Fibroblast of skin of left biceps (primary cell): ENCODE results near the gene IFT80.
A peak's percentile ranks its signal among the peaks of the same experiment; 100 is the strongest.

Experiments used
- DNase-seq, 2 experiments: peaks; one replicate each; pipeline ENCODE4 v3.0.0-alpha.2; 2013; ENCODE audit warnings: low read depth in 2 of 2

The IFT80 gene

DNA sequence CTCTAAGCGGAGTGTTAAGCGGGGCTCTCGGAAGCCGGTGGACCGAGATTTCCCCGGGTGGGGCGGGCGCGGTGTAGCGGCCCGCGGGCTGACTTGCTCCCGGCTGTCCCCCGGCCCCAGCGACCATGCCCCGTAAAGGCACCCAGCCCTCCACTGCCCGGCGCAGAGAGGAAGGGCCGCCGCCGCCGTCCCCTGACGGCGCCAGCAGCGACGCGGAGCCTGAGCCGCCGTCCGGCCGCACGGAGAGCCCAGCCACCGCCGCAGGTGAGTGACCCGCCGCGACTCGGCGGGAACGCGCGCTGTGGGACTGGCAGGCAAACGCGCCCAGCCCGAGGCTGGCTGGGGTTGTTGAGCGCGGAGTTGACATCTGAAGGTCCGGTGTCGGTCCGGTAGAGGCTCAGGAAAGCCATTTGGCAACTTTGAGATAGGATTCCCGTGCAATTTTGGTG lies 1.7 kb upstream of the IFT80 start:
- DNase-seq = no peak

DNA sequence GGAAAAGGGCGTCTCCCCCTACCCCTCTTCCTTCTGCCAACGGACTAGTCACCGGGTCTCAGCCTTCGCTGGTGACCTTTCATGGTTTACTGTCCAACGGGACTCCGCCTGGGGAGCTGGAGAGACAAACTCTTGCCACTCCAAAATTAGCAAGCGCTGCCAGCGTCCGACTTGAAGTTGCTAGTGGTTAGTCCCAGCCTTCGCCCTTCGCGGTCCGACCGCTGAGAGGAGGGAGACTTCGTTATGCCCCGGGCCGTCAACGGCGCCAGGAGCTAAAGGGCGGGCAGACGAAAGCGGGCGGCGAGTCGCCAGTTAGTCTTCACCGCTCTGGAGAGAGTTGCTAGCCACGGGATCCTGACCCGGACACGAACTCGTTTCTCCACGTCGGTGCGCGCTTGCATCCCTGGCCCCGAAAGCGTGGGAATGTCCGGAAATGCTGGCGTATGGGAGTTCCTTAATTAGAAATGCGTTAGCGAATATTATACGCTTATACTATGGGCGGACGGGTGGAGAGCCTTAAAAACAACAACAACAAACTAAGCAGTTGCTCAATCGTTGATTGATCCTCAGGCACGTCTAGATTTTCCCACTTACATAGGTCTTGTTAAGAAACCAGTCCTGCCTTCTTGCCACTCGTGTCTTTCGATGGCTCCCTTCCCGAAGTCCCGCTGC lies 1.1 kb upstream of the IFT80 start:
- no peak for DNase-seq

DNA sequence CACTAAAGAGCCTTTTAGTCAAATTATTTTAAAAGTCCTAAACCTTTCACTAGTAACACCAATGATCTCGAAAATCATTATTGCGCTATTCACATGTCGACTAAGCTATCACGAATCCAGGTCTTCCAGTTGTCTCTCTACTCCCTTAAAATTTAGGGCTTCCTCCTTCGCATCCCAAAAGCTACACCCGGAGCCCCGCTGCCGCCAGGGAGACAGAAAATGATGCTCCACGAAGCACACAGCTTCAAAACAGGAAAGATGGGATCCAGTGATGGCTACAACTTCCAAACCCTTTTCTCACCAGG lies 253 bp downstream of the IFT80 start:
- DNase-seq = no peak

- peak; percentile 53 to 61 for DNase-seq
Observed at GRCh38 chr3:160395297-160395696, 3.7 kb downstream of the IFT80 start.

DNA sequence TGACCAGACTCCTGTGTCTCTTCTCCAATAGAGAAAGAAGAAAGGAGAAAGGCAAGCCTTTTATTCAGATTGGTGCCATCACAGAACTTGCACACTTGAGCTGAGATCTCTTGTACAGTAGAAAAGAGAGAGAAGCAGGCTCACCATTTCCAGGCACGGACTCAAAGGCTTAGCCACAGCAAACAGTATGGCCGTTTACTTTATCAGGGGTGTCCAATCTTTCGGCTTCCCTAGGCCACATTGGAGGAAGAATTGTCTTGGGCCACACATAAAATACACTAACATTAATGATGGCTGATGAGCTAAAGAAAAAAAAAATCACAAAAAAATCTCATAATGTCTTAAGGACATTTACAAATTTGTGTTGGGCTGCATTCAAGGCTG lies 5.0 kb downstream of the IFT80 start:
- DNase-seq = no peak

DNA sequence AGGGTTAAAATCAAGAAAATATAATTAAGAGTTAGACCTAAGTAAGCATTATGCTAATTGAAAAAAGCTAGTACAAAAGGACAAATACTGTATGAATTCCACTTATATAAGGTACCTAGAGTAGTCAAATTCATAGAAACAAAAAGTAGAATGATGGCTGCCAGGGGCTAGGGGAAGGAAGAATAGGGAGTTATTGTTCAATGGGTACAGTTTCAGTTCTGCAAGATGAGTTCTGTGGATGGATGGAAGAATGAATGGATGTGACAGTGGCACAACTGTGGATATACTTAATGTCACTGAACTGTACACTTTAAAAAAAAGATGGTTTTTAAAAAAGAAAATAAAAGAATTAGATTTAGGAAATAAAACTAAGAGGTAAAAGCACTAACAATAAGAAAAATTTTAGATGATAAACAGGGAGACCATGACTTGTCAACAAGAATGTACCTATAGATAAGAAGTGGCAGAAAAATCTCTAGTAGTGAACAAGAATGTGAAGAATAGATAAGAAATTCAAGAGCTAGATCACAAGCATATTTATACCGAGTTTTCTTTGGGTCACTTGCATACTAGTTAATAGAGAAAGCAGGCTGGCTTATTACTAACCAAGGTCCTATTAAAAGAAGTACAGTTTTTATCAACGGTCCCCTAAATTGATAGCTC lies 5.5 kb downstream of the IFT80 start:
- DNase-seq = no peak

- no peak for DNase-seq
Observed at GRCh38 chr3:160392798-160393197, 6.2 kb downstream of the IFT80 start.

- no peak for DNase-seq
Observed at GRCh38 chr3:160390565-160391138, 8.4 kb downstream of the IFT80 start.

GRCh38 chr3:160384639-160385318 lies 14.2 kb downstream of the IFT80 start:
- no peak for DNase-seq

DNA sequence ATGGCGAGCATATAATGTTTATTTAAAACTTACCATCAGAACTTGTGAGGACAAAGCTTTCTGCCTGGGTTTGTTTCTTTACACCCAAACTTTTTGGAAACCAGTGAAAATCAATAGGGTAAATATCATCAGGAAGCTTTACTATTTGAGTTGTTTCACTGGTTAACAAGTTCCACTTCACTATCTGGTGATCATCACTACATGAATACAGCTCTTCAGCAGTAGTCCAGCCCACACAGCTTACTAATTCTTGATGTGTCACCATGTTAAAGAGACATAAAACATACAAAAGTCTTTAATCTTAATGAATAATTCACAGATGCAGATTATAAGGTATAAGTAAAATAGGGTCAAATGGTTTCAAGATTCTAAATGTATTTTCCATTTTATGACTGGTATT lies 17.6 kb downstream of the IFT80 start:
- no peak for DNase-seq

GRCh38 chr3:160379628-160380214 lies 19.3 kb downstream of the IFT80 start:
- DNase-seq = no peak

- no peak for DNase-seq
Observed at GRCh38 chr3:160378331-160379109, 20.5 kb downstream of the IFT80 start.

DNA sequence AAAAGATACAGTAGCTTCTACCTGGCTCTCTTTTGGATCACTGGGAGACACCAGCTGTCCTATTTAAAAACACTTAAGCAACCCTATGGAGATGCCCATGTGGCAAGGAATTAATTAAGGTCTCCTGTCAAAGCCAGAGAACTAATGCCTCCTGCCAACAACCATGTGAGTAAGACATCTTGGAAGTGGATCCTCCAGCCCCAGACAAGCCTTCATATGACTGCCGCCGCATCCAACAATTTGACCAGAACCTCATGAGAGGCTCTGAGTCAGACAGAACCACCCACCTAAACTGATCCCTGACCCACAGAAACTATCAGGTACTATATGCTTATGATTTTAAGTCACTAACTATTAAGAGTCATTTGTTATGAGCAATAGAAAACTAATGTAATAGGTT lies 22.3 kb downstream of the IFT80 start:
- DNase-seq = peak in 1 of 2 experiments; percentile 44

DNA sequence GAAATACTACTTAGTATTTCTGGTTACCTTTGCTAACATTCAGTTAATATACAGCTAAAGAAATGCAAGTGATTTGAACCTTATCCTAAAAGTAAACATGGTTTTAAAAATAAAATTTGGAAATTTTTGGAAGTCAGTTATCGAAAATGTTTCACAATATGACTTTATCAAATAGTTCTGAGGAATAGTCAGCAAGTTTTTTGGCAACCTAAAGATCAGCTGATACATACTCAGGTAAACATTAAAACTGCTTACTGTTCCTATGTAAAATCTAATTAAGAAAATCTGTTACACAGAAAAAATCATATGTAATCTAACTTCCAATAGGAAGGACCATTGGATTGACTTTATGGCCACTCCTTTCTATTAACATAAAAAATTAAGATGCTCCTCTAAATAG lies 24.1 kb downstream of the IFT80 start:
- no peak for DNase-seq

- DNase-seq = no peak
Observed at GRCh38 chr3:160374472-160374871, 24.6 kb downstream of the IFT80 start.

DNA sequence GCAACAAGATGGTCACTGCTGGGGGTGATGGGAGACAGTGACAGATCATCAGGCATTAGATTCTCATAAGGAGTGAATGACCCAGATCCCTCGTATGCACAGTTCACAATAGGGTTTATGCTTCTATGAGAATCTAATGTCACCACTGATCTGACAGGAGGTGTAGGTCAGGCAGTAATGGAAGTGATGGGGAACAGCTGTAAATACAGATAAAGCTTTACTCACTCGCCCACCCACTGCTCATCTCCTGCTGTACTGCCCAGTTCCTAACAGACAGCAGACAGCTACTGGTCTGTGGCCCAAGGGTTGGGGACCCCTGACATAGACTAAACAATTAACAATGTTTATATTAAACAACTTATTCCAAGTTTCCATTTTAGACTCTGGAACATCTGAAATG lies 25.4 kb downstream of the IFT80 start:
- DNase-seq = no peak

GRCh38 chr3:160372780-160373179 lies 26.2 kb downstream of the IFT80 start:
- peak in 1 of 2 experiments; percentile 28 for DNase-seq

- no peak for DNase-seq
Observed at GRCh38 chr3:160370987-160371857, 27.8 kb downstream of the IFT80 start.

GRCh38 chr3:160369784-160370183 lies 29.2 kb downstream of the IFT80 start:
- DNase-seq = no peak

GRCh38 chr3:160368804-160369203 lies 30.2 kb downstream of the IFT80 start:
- DNase-seq = no peak
